Measurements from ENCODE around the gene TFPI. TPM values are rescaled to one million over a fixed set of nuclear protein-coding genes. Genes with fewer than 3 reads are reported as not detected.
"Not testable (repeated sequence)": the region's sequence is repeated elsewhere in the genome, so short reads cannot be mapped to it uniquely, and the experiment has no call there.

The TFPI gene
- total RNA-seq, 2 donors from 2014 or later = 0.05 to 0.19 TPM

GRCh38 chr2:187573722-187574121 is 19.5 kb upstream of the TFPI start:
- Mint-ChIP-seq H3K27ac (no peak overlapping the region), H3K27me3 (ENCODE audit: low read depth) (peaks cover 5% of the 10 kb centered on the region)

GRCh38 chr2:187571996-187572395 is 17.8 kb upstream of the TFPI start:
- DNase-seq; ATAC-seq (replicated peaks in 1 of 2); H3K4me3 Mint-ChIP-seq; H3K4me1 Mint-ChIP-seq (ENCODE audit: low read depth); H3K9me3 Mint-ChIP-seq; H3K27ac Mint-ChIP-seq; H3K27me3 Mint-ChIP-seq (ENCODE audit: low read depth); H3K36me3 Mint-ChIP-seq (ENCODE audit: insufficient read depth in 2 of 2): not testable (repeated sequence)

More at GRCh38 chr2:187573722-187574121, 19.5 kb upstream of the TFPI start:
- no peak for ATAC-seq (replicated peaks in 1 of 2)
- Mint-ChIP-seq H3K36me3 (ENCODE audit: insufficient read depth in 2 of 2) (peaks cover 0 to 1% of the 10 kb centered on the region in 2 donors), H3K9me3 (peaks cover 0 to 2% of the 10 kb centered on the region in 2 donors), H3K4me1 (ENCODE audit: low read depth) (no peaks in the 10 kb centered on the region), H3K4me3 (no peak overlapping the region)
- DNase-seq = no peak

- H3K27ac Mint-ChIP-seq = no peak overlapping the region
- peaks cover 0 to 1% of the 10 kb centered on the region in 2 donors for H3K36me3 Mint-ChIP-seq (ENCODE audit: insufficient read depth in 2 of 2)
- no peaks in the 10 kb centered on the region for H3K4me1 Mint-ChIP-seq (ENCODE audit: low read depth)
- no peak overlapping the region for H3K4me3 Mint-ChIP-seq
- peaks cover 5% of the 10 kb centered on the region for H3K27me3 Mint-ChIP-seq (ENCODE audit: low read depth)
- ATAC-seq (replicated peaks in 1 of 2) (no peak), DNase-seq (no peak)
- H3K9me3 Mint-ChIP-seq = peaks cover 0 to 2% of the 10 kb centered on the region in 2 donors
Observed at GRCh38 chr2:187569571-187569970, 15.3 kb upstream of the TFPI start.

- Mint-ChIP-seq H3K36me3 (ENCODE audit: insufficient read depth in 2 of 2) (peaks cover 0 to 1% of the 10 kb centered on the region in 2 donors), H3K4me3 (no peak overlapping the region), H3K27ac (no peak overlapping the region), H3K27me3 (ENCODE audit: low read depth) (peaks cover 5% of the 10 kb centered on the region), H3K4me1 (ENCODE audit: low read depth) (no peaks in the 10 kb centered on the region), H3K9me3 (peaks cover 0 to 2% of the 10 kb centered on the region in 2 donors)
- ATAC-seq (replicated peaks in 1 of 2) (no peak), DNase-seq (no peak)
Observed at GRCh38 chr2:187569042-187569441, 14.8 kb upstream of the TFPI start.

DNA sequence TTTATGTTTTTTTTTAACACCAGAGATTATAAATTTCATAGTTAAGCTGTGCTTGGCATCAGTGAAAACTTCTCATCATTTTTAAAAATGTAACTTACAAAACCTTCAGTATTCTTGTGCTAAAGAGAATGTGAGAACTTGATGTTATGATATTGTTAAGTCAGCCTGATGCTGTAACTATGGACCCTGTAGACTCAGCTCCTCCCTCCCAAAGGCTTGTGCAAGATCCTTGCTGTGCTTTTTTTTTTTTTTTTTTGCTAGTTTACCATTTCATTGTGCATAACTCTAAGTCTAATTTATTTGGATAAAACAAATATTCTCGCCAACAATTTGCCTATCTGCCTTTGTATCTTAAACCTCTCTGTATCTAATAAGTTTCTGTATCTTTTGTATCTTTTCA is 12.9 kb upstream of the TFPI start:
- Mint-ChIP-seq H3K27ac (no peak overlapping the region), H3K27me3 (ENCODE audit: low read depth) (peaks cover 5% of the 10 kb centered on the region), H3K36me3 (ENCODE audit: insufficient read depth in 2 of 2) (no peaks in the 10 kb centered on the region), H3K4me3 (no peak overlapping the region), H3K9me3 (peaks cover 0 to 2% of the 10 kb centered on the region in 2 donors), H3K4me1 (ENCODE audit: low read depth) (no peaks in the 10 kb centered on the region)
- no peak for DNase-seq
- ATAC-seq (replicated peaks in 1 of 2) = no peak

DNA sequence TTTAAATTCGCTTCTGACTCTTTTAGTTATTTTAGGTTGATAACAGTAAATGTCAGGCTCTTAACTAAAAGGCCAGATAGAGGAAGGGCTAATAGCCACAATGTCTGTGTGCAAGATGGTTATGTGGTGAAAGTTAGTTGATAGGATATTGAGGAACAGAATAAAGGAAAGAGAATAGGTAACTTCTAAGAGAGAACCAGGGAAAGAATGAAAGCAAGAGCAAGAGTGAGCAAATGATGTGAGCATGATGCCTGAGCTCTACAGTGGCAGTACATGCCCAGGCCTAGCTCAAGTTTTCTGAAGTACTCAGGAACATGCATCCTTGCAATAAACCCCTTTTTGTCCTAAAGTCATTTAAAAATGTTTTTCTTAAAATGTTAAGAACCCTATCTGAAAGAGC is 12.5 kb upstream of the TFPI start:
- Mint-ChIP-seq H3K27ac (no peak overlapping the region), H3K27me3 (ENCODE audit: low read depth) (peaks cover 5% of the 10 kb centered on the region), H3K36me3 (ENCODE audit: insufficient read depth in 2 of 2) (no peaks in the 10 kb centered on the region), H3K4me3 (no peak overlapping the region), H3K4me1 (ENCODE audit: low read depth) (no peaks in the 10 kb centered on the region), H3K9me3 (no peaks in the 10 kb centered on the region)
- DNase-seq (no peak), ATAC-seq (replicated peaks in 1 of 2) (no peak)

- Mint-ChIP-seq H3K9me3 (no peaks in the 10 kb centered on the region), H3K4me1 (ENCODE audit: low read depth) (no peaks in the 10 kb centered on the region), H3K27ac (no peak overlapping the region), H3K27me3 (ENCODE audit: low read depth) (peaks cover 5% of the 10 kb centered on the region), H3K4me3 (no peak overlapping the region), H3K36me3 (ENCODE audit: insufficient read depth in 2 of 2) (no peaks in the 10 kb centered on the region)
- ATAC-seq (replicated peaks in 1 of 2) (no peak), DNase-seq (no peak)
Observed at GRCh38 chr2:187566266-187566665, 12.0 kb upstream of the TFPI start.

DNA sequence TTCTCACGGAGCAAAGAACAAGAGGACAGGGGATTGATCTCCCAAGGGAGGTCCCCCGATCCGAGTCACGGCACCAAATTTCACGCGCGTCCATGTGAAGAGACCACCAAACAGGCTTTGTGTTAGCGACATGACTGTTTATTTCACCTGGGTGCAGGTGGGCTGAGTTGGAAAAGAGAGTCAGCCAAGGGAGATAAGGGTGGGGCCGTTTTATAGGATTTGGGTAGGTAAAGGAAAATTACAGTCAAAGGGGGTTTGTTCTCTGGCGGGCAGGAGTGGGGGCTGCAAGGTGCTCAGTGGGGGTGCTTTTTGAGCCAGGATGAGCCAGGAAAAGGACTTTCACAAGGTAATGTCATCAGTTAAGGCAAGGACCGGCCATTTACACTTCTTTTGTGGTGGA is 11.4 kb upstream of the TFPI start:
- not testable (repeated sequence) for H3K4me1 Mint-ChIP-seq (ENCODE audit: low read depth); ATAC-seq (replicated peaks in 1 of 2); DNase-seq; H3K27me3 Mint-ChIP-seq (ENCODE audit: low read depth); H3K4me3 Mint-ChIP-seq; H3K9me3 Mint-ChIP-seq; H3K27ac Mint-ChIP-seq; H3K36me3 Mint-ChIP-seq (ENCODE audit: insufficient read depth in 2 of 2)

DNA sequence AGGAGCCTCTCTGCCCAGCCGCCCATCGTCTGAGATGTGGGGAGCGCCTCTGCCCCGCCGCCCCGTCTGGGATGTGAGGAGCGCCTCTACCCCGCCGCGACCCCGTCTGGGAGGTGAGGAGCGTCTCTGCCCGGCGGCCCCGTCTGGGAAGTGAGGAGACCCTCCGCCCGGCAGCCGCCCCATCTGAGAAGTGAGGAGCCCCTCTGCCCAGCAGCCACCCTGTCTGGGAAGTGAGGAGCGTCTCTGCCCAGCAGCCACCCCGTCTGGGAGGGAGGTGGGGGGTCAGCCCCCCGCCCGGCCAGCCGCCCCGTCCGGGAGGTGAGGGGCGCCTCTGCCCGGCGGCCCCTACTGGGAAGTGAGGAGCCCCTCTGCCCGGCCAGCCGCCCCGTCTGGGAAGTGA is 2.3 kb upstream of the TFPI start:
- peaks cover 15% of the 10 kb centered on the region for H3K4me1 Mint-ChIP-seq (ENCODE audit: low read depth)
- not testable (repeated sequence) for H3K9me3 Mint-ChIP-seq; H3K4me3 Mint-ChIP-seq; DNase-seq; H3K36me3 Mint-ChIP-seq (ENCODE audit: insufficient read depth in 2 of 2); H3K27ac Mint-ChIP-seq; ATAC-seq (replicated peaks in 1 of 2)
- peaks cover 10% of the 10 kb centered on the region for H3K27me3 Mint-ChIP-seq (ENCODE audit: low read depth)

GRCh38 chr2:187554704-187555082 is 458 bp upstream of the TFPI start:
- DNase-seq (no peak), ATAC-seq (replicated peaks in 1 of 2) (no peak)
- peaks cover 23% of the 10 kb centered on the region for H3K27me3 Mint-ChIP-seq (ENCODE audit: low read depth)
- peaks cover 0 to 2% of the 10 kb centered on the region in 2 donors for H3K9me3 Mint-ChIP-seq
- H3K27ac Mint-ChIP-seq = no peak overlapping the region
- no peak overlapping the region for H3K4me3 Mint-ChIP-seq
- H3K36me3 Mint-ChIP-seq (ENCODE audit: insufficient read depth in 2 of 2) = peaks cover 0 to 2% of the 10 kb centered on the region in 2 donors
- H3K4me1 Mint-ChIP-seq (ENCODE audit: low read depth) = peaks cover 15% of the 10 kb centered on the region

- Mint-ChIP-seq H3K9me3 (peaks cover 0 to 2% of the 10 kb centered on the region in 2 donors), H3K4me1 (ENCODE audit: low read depth) (peaks cover 15% of the 10 kb centered on the region), H3K27me3 (ENCODE audit: low read depth) (peaks cover 30% of the 10 kb centered on the region), H3K36me3 (ENCODE audit: insufficient read depth in 2 of 2) (peaks cover 0 to 2% of the 10 kb centered on the region in 2 donors), H3K27ac (no peak overlapping the region), H3K4me3 (no peak overlapping the region)
- DNase-seq (peak in 1 of 2 donors; percentile 8), ATAC-seq (replicated peaks in 1 of 2) (peak; percentile 88 to 92)
Observed at GRCh38 chr2:187552828-187553681, 1.2 kb downstream of the TFPI start.

DNA sequence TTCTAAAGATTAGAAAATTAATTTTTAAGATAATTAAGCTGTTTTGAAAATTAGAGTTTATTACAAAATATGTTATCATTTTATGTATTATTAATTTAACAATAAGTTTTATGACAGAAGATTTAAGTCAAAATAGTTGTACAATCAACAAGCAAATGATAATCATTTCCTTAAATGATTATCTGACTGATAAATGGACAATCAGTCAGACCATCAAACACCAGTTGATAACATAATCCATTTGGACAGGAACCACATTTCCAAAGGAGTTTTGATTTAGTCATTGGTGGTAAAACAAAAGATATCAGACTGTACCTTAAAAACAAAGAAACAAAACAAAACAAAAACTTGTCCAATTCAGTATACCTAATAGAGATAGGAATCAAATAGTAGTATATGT is 1.9 kb downstream of the TFPI start:
- H3K27ac Mint-ChIP-seq = no peak overlapping the region
- peaks cover 15% of the 10 kb centered on the region for H3K4me1 Mint-ChIP-seq (ENCODE audit: low read depth)
- no peak for ATAC-seq (replicated peaks in 1 of 2)
- DNase-seq = no peak
- peaks cover 31% of the 10 kb centered on the region for H3K27me3 Mint-ChIP-seq (ENCODE audit: low read depth)
- H3K36me3 Mint-ChIP-seq (ENCODE audit: insufficient read depth in 2 of 2) = peaks cover 0 to 2% of the 10 kb centered on the region in 2 donors
- no peak overlapping the region for H3K4me3 Mint-ChIP-seq
- H3K9me3 Mint-ChIP-seq = peaks cover 0 to 2% of the 10 kb centered on the region in 2 donors

DNA sequence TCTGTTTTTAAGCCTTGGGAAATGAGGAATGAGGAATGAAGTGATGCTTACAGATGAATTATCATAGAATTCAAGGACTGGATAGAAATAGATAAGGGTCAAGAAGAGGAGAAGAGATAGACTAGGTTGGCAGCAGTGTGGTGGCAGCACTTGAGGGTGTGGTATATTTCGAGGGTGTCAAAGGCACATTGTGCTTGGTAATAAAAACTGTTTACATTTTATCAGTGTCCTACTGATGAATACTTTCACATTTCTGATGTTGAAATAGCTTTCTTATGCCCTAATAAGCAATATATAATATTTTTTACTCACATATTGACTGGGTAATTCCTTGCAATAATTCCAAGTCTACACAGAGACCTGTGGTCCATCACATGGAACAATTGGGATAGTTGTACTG is 3.4 kb downstream of the TFPI start:
- peaks cover 15% of the 10 kb centered on the region for H3K4me1 Mint-ChIP-seq (ENCODE audit: low read depth)
- H3K27ac Mint-ChIP-seq = no peak overlapping the region
- H3K4me3 Mint-ChIP-seq = no peak overlapping the region
- ATAC-seq (replicated peaks in 1 of 2) = no peak
- no peak for DNase-seq
- peaks cover 30% of the 10 kb centered on the region for H3K27me3 Mint-ChIP-seq (ENCODE audit: low read depth)
- H3K36me3 Mint-ChIP-seq (ENCODE audit: insufficient read depth in 2 of 2) = peaks cover 0 to 2% of the 10 kb centered on the region in 2 donors
- H3K9me3 Mint-ChIP-seq = peaks cover 0 to 2% of the 10 kb centered on the region in 2 donors

Data from activated T-cell treated with anti-CD3 and anti-CD28 coated beads, Interleukin-2, amount 50 U/mL, for 72 hours (primary cell).